ENCODE data around the gene TIGD7. TPM values are rescaled to one million over a fixed set of nuclear protein-coding genes. Genes with fewer than 3 reads are reported as not detected.
A peak's percentile ranks its signal among the peaks of the same experiment; 100 is the strongest.

Gene TIGD7
- total and polyA plus RNA-seq, 2 of the 13 experiments (the other 11 are each of a cell fraction or from before 2014, with no cell fraction given), result not detected

DNA sequence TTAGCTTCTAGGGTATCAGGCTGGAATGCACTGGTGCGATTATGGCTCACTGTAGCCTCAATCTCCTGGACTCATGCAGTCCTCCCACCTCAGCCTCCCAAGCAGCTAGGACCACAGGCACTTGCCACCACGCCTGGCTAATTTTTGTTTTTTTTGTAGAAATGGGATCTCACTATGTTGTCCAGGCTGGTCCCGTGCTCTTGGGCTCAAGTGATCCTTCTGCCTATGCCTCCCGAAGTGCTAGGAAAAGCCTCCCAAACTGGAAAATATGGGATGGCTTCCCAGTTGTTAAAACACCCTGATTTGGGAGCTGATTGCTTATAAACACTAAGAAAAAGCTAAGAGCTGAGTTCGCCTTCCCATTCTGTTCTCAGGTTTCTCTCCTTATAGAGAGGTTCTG is 28.6 kb downstream of the TIGD7 start:
- H3K4me1 ChIP-seq (ENCODE audit: insufficient read depth, low read length), result peaks cover 56% of the 10 kb centered on the region
- in situ Hi-C loops (cut with HindIII; ENCODE audit: extremely low pct_ligation_motif_present, low pct_unique_long_range_greater_than_20kb) (no loop called here), intact Hi-C loops (cut with micrococcal nuclease; ENCODE audit: unreplicated experiment) (no loop called here)
- no peaks in the 10 kb centered on the region for H4K20me1 ChIP-seq (ENCODE audit: insufficient read depth, low read length)
- H3K27me3 ChIP-seq (ENCODE audit: control insufficient read depth in 1 of 2, insufficient read depth in 2 of 2, low read length in 2 of 2), result no peaks in the 10 kb centered on the region; a peak in 1 of 5 replicates
- no TSS peak for BruUV-seq (replicated peaks)
- H3K27ac ChIP-seq (ENCODE audit: extremely low read length, insufficient read depth, low read length), result no peak overlapping the region
- no peak overlapping the region for H2AFZ ChIP-seq (ENCODE audit: low read length)
- 54% methylated on average over 5 of the region's 5 CpGs for WGBS (ENCODE audit: low lambda C conversion rate)
- DNase-seq (ENCODE audit: low spot score) (no peak), ATAC-seq (no peak), FAIRE-seq (no peak)
- ChIA-PET CTCF (ENCODE audit: low intra/inter-chr PET ratio, low total read pairs) (no interaction called here), POLR2A (interaction anchor here (1.5 kb wide), 1 partner anchor 12 kb away, joined by 6 read pairs; no protein-coding TSS in a partner anchor)
- H3K4me2 ChIP-seq (ENCODE audit: low read depth, low read length), result no peak overlapping the region
- H3K9me3 ChIP-seq (ENCODE audit: low read length), result no peaks in the 10 kb centered on the region
- TF ChIP-seq CHD2 (IDR thresholded peaks at IDR 0.05; ENCODE audit: low read depth, low read length) (no peak), ZNF558 (CRISPR knock-in tag; IDR thresholded peaks at IDR 0.05; ENCODE audit: borderline replicate concordance) (no peak), SCMH1 (CRISPR knock-in tag; IDR thresholded peaks at IDR 0.05; ENCODE audit: borderline replicate concordance) (no peak), MYNN (CRISPR knock-in tag; IDR thresholded peaks at IDR 0.05; ENCODE audit: low read depth) (no peak), KLF15 (CRISPR knock-in tag; IDR thresholded peaks at IDR 0.05; ENCODE audit: borderline replicate concordance) (no peak), SMAD1 (CRISPR knock-in tag; IDR thresholded peaks at IDR 0.05; ENCODE audit: borderline replicate concordance, low read depth) (no peak), FOXK1 (CRISPR knock-in tag; IDR thresholded peaks at IDR 0.05; ENCODE audit: borderline replicate concordance, low read depth) (no peak), ZNF121 (CRISPR knock-in tag; IDR thresholded peaks at IDR 0.05) (peak; percentile 80)
- no peak overlapping the region for H3K9ac ChIP-seq (ENCODE audit: insufficient read depth, low read depth, low read length)
- H3K79me2 ChIP-seq (ENCODE audit: insufficient read depth, low read length), result no peaks in the 10 kb centered on the region
- no peak overlapping the region for H3K4me3 ChIP-seq (replicated peaks in 1 of 3; ENCODE audit: insufficient read depth in 1 of 3, low read depth in 2 of 3, low read length in 3 of 3)
- no peaks in the 10 kb centered on the region for H3K36me3 ChIP-seq (replicated peaks in 1 of 2; ENCODE audit: control insufficient read depth in 1 of 2, insufficient read depth in 2 of 2, low read length in 2 of 2)

DNA sequence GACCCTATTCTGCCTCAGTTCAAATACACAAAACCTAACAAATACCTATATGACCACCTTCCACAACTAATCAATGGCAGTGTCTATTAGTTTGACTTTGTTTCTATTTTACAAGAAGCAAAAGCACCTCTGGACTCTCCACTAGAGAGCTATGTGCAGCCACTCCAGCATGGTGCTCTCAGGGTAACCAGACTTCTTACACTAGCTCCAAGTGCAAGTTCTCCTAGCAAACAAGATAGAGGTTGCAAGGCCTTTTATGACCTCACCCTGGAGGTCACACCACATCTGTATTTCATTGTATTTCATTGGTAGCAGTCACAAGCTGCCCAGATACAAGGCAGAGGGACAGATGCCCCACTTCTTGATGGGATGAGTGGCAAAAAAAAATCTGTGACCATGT is 30.3 kb downstream of the TIGD7 start:
- ATAC-seq (peak; percentile 50), FAIRE-seq (no peak), DNase-seq (ENCODE audit: low spot score) (no peak)
- TF ChIP-seq, protein P1, sequence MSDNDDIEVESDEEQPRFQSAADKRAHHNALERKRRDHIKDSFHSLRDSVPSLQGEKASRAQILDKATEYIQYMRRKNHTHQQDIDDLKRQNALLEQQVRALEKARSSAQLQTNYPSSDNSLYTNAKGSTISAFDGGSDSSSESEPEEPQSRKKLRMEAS (IDR thresholded peaks at IDR 0.05), result peak; percentile 2; the same call in 1 of the 2 replicates
- TF ChIP-seq NR2F6 (IDR thresholded peaks at IDR 0.05) (peak; percentile 11; the same call in 1 of the 2 replicates), NR2F6 (CRISPR knock-in tag; IDR thresholded peaks at IDR 0.05) (no peak), PAWR (CRISPR knock-in tag; IDR thresholded peaks at IDR 0.05; ENCODE audit: borderline replicate concordance) (no peak), POLR2G (IDR thresholded peaks at IDR 0.05; ENCODE audit: low read depth, low read length) (0 out of 2 replicates have a peak, but pooled peaks have one; percentile 4), ZNF431 (CRISPR knock-in tag; IDR thresholded peaks at IDR 0.05; ENCODE audit: borderline replicate concordance, low read depth) (no peak), HIC2 (CRISPR knock-in tag; IDR thresholded peaks at IDR 0.05; ENCODE audit: low read depth) (peak; percentile 49; the same call in 1 of the 2 replicates), RARA (CRISPR knock-in tag; IDR thresholded peaks at IDR 0.05) (0 out of 2 replicates have a peak, but pooled peaks have one; percentile 12)
- TF ChIP-seq, protein P2, sequence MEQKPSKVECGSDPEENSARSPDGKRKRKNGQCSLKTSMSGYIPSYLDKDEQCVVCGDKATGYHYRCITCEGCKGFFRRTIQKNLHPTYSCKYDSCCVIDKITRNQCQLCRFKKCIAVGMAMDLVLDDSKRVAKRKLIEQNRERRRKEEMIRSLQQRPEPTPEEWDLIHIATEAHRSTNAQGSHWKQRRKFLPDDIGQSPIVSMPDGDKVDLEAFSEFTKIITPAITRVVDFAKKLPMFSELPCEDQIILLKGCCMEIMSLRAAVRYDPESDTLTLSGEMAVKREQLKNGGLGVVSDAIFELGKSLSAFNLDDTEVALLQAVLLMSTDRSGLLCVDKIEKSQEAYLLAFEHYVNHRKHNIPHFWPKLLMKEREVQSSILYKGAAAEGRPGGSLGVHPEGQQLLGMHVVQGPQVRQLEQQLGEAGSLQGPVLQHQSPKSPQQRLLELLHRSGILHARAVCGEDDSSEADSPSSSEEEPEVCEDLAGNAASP (CRISPR knock-in tag; IDR thresholded peaks at IDR 0.05; ENCODE audit: borderline replicate concordance), result peak; percentile 36; the same call in 1 of the 2 replicates
- Histone ChIP-seq H3K27ac (ENCODE audit: extremely low read length, insufficient read depth, low read length) (peak overlapping the region; percentile 89), H2AFZ (ENCODE audit: low read length) (peak overlapping the region; percentile 35), H3K4me3 (replicated peaks in 1 of 3; ENCODE audit: insufficient read depth in 1 of 3, low read depth in 2 of 3, low read length in 3 of 3) (peak overlapping the region in 2 of 3 experiments; percentile 17 to 60; a peak in 2 of 6 replicates), H4K20me1 (ENCODE audit: insufficient read depth, low read length) (no peaks in the 10 kb centered on the region), H3K79me2 (ENCODE audit: insufficient read depth, low read length) (no peaks in the 10 kb centered on the region), H3K9me3 (ENCODE audit: low read length) (no peaks in the 10 kb centered on the region), H3K4me1 (ENCODE audit: insufficient read depth, low read length) (peaks cover 52% of the 10 kb centered on the region), H3K27me3 (ENCODE audit: control insufficient read depth in 1 of 2, insufficient read depth in 2 of 2, low read length in 2 of 2) (no peaks in the 10 kb centered on the region; a peak in 1 of 5 replicates), H3K36me3 (replicated peaks in 1 of 2; ENCODE audit: control insufficient read depth in 1 of 2, insufficient read depth in 2 of 2, low read length in 2 of 2) (no peaks in the 10 kb centered on the region), H3K4me2 (ENCODE audit: low read depth, low read length) (peak overlapping the region; percentile 89), H3K9ac (ENCODE audit: insufficient read depth, low read depth, low read length) (peak overlapping the region; percentile 42)
- in situ Hi-C loops (cut with HindIII; ENCODE audit: extremely low pct_ligation_motif_present, low pct_unique_long_range_greater_than_20kb), result no loop called here
- ChIA-PET CTCF (ENCODE audit: low intra/inter-chr PET ratio, low total read pairs) (no interaction called here), POLR2A (interaction anchor here (0.9 to 4.4 kb wide), 5 partner anchors 8 to 90 kb away, joined by 3 to 44 read pairs (median 6); partner anchors contain the start of gene ZNF263)
- intact Hi-C loops (cut with micrococcal nuclease; ENCODE audit: unreplicated experiment), result no loop called here
- TSS peak; percentile 75 for BruUV-seq (replicated peaks)

Measured in HepG2 (cell line).